Esophagus (tissue), 2 donors: ENCODE data around the gene SF3A1. TPM values are rescaled to one million over a fixed set of nuclear protein-coding genes. Genes with fewer than 3 reads are reported as not detected.

Experiments
- H3K27ac ChIP-seq, 2 donors: one replicate each; pipeline ENCODE4 v1.5.1; 2013; ENCODE audit warnings: low read depth in 2 of 2, mild to moderate bottlenecking in 2 of 2, inconsistent platforms in 1 of 2, low read length in 1 of 2, moderate library complexity in 1 of 2
- H3K27me3 ChIP-seq, 2 donors: one replicate each; pipeline ENCODE4 v1.6.1; 2013; ENCODE audit warnings: low read length in 2 of 2, control low read depth in 1 of 2, mild to moderate bottlenecking in 1 of 2; ENCODE audit not compliant: insufficient read depth in 2 of 2, control insufficient read depth in 1 of 2
- H3K36me3 ChIP-seq, 2 donors: one replicate each; pipeline ENCODE4 v1.6.1; 2013; ENCODE audit warnings: low read length in 1 of 2; ENCODE audit not compliant: control insufficient read depth in 2 of 2, insufficient read depth in 2 of 2
- H3K4me1 ChIP-seq, 2 donors: one replicate each; pipeline ENCODE4 v1.6.1; 2013; ENCODE audit warnings: low read length in 1 of 2; ENCODE audit not compliant: control insufficient read depth in 2 of 2, insufficient read depth in 2 of 2
- H3K4me3 ChIP-seq, 2 donors: one replicate each; pipeline ENCODE4 v1.5.1; 2013; ENCODE audit warnings: low read length in 2 of 2, mild to moderate bottlenecking in 2 of 2, low read depth in 1 of 2, moderate library complexity in 1 of 2
- H3K9me3 ChIP-seq, 2 donors: one replicate each; pipeline ENCODE4 v1.6.1; 2013; ENCODE audit warnings: mild to moderate bottlenecking in 2 of 2, low read depth in 1 of 2, low read length in 1 of 2, moderate library complexity in 1 of 2; ENCODE audit not compliant: control insufficient read depth in 2 of 2, insufficient read depth in 1 of 2
- WGBS, 2 donors: extraction: QIAGEN DNeasy Blood & Tissue Kit; methylation state at CpG; one replicate each; pipeline ENCODE4 v1.1.7; 2013; 5-methylcytosine and 5-hydroxymethylcytosine counted together
- polyA plus RNA-seq, 2 donors: library from polyadenylated mRNA; stranded (reverse); fragments of 200-250 nt; gene quantifications; one replicate each; pipeline ENCODE4 v1.2.3, GENCODE V29; 2013
- donor health status: healthy with polysubstance abuse.
- donor health status: Bipolar disorder and iron deficiency.

SF3A1 gene
- polyA plus RNA-seq, 2 donors: 14.3 to 23.1 TPM

DNA sequence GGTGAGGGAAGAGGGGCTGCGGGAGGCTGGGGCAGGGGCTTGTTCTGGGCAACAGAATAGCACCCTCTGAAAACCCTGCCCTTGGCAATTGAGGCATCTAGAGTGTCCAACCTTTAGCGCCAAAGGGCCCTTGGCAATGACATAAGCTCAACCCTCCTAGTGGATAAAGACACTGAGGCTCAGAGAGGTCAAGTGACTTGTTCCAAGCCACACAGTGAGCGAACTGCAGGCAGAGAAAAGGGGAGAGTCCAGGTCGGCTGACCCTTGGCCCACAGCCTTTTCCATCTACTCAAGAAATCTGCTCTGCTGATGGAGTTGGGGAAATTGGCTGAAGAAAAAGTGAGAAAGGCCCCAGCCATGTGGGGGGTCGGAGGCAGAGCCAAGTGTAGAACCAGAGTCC lies 43.0 kb upstream of the SF3A1 start:
- Histone ChIP-seq H3K27ac (no peak overlapping the region), H3K9me3 (no peaks in the 10 kb centered on the region), H3K27me3 (no peaks in the 10 kb centered on the region), H3K36me3 (peaks cover 3 to 4% of the 10 kb centered on the region in 2 donors), H3K4me3 (no peak overlapping the region), H3K4me1 (peaks cover 2 to 18% of the 10 kb centered on the region in 2 donors)
- 83 to 91% methylated on average over 5 of the region's 5 CpGs for WGBS, 2 donors

DNA sequence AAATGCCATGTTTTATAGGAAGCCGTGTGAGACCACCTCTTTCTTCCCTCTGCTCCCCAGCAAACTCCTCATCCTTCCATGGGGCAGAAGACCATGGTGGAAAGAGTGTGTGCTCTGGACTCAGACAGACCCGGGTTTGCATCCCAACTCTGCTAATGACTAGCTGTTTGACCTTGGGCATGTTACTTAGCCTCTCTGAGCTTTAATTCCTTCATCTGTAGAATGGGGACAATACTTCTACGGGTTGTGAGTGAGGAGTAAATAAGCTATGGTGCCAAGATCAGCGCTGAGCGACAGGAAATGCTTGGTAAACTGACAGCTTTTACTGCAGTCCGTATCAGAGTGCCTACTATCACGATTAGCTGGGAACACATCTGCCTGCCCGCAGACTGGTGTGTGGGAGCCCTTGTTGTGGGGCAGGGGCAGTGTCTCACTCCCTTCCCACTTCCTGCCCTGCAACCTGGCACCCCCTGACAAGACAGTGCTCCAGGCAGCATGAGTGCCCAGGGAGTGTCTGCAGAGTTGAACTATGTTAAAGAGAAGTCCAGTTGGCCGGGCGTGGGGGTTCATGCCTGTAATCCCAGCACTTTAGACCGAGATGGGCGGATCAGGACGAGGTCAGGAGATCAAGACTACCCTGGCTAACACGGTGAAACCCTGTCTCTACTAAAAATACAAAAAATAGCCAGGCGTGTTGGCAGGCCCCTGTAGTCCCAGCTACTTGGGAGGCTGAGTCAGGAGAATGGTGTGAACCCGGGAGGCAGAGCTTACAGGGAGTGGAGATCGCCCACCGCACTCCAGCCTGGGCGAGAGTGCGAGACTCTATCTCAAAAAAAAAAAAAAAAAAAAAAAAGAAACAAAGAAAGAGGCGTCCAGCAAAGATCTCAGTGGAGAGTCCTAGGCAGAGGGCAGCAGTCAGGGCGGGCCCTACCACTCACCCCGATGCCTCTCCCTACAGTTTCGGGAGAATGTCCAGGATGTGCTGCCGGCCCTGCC lies 42.3 kb upstream of the SF3A1 start:
- Histone ChIP-seq H3K27ac (peak overlapping the region in 1 of 2 donors; percentile 31), H3K27me3 (no peaks in the 10 kb centered on the region), H3K4me1 (peaks cover 2 to 18% of the 10 kb centered on the region in 2 donors), H3K4me3 (peak overlapping the region; percentile 66 to 71), H3K9me3 (no peaks in the 10 kb centered on the region), H3K36me3 (peaks cover 3 to 4% of the 10 kb centered on the region in 2 donors)
- WGBS, 2 donors: 56 to 60% methylated on average over 24 to 25 of the region's 25 CpGs

DNA sequence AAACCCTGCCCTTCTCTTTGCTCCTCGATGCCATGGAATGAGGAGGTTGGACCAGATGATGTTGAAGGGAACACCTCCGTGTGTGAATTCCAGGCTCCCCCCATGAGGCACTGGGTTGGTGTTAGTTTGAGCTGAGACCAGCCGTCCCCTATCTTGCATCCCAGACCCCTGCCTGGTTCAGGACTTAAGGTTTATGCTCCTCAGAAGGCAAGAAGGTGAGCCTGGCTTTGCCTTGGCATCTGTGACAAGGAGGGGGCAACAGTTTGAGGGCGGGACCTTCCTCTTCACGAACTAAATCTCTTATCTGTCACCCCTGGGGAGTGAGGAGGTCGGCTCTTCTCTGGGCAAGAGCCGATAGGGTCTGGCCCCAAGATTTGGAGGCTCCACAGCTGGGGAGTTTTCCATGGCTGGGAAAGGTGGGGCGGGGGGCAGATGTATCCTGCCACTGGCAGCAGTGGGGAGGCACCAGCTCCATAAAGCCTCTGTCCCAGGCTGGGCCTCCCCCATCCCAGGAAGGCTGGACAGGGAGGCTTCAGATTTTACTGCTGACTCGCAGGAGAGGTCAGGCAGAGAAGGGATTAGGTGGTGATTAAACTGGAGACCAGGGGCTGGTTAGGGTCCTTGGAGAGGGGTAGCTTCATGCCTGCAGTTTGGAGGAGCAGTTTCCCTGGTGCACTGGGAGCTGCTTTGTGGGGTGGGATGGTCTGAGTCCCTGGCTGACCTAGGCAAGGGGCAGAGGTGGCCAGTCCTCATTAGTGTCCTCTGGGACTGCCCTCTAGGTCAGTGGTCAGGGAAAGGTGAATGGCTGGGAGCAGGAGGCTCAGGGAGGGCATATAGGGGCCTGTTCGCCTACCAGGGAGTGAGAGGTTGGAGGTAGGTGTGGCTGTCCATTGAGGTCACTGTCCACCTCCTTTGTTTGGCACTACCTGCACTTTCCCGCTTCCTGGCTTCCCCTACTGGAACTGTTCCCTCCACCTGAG lies 41.3 kb upstream of the SF3A1 start:
- Histone ChIP-seq H3K27ac (peak overlapping the region in 1 of 2 donors; percentile 35), H3K27me3 (no peaks in the 10 kb centered on the region), H3K9me3 (no peaks in the 10 kb centered on the region), H3K36me3 (peaks cover 0 to 3% of the 10 kb centered on the region in 2 donors), H3K4me3 (peak overlapping the region; percentile 66 to 71), H3K4me1 (peaks cover 2 to 18% of the 10 kb centered on the region in 2 donors)
- 30 to 31% methylated on average over 11 of the region's 11 CpGs for WGBS, 2 donors

DNA sequence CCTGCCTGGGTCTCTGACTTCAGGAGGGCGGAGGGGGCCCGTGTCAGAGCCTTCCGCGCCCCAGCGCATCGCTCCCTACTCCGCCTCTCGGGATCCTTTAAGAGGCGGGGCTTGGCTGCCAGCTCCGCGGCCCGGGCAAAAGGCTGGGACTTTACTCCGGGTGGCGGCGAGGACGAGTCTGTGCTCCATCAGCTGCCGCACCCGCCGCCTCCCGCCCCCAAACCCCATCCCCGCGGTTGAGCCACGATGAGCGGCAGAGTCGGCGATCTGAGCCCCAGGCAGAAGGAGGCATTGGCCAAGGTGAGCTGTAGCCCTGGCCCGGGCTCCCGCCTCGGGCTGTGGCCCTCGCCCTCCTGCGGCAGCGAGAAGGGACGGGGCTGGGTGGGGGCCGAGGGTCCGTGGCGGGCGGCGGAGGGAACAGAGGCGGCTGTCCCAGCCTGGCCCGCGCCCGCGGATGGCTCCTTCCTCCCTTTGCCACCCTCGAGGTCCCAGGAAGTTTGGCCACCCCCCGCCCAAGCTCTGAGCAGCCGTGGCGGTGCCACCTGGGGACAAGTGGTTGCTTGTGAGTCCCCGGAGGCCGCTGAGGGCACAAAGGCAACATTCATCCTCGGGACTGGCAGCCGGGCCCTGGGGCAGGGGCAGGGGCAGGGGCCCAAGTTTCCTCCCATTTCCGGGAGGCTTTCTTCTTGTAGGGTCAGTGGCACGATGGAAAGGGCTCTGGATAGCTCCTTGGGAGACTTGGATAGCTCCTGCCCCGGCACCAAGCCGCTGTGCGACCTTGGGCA lies 40.4 kb upstream of the SF3A1 start, which contains the start of gene SEC14L2:
Gene SEC14L2, plus strand, starts transcription at position 148 of the 785 bp plus-strand sequence. Its CDS starts 99 bp downstream, at position 247.
- Histone ChIP-seq H3K4me1 (peaks cover 2 to 18% of the 10 kb centered on the region in 2 donors), H3K36me3 (peaks cover 0 to 3% of the 10 kb centered on the region in 2 donors), H3K4me3 (peak within 1 kb of the TSS; percentile 66 to 71), H3K27ac (peak within 1 kb of the TSS; percentile 5 to 35), H3K9me3 (no peaks in the 10 kb centered on the region), H3K27me3 (no peaks in the 10 kb centered on the region)
- WGBS, 2 donors: 1 to 2% methylated on average over 39 to 56 of the region's 56 CpGs

DNA sequence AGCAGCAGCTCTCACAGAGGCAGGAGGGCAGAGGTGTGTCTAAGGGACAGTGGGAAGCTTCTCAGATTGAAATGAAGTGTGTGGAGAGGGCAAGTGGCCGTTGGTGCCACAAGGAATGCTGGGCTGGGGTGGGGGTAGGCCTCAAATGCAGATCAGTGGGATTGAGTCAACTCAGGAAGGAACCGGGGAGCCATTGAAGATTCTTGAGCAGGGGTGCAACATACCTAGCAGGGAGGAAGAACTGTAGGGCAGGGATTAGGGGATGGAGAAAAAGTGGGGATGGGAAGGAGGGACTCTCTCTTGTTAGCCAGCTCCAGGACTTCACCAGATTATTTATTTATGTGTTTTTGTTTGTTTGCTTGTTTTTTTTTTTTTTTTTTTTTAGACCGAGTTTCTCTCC lies 37.2 kb upstream of the SF3A1 start:
- H3K27ac ChIP-seq: no peak overlapping the region
- H3K27me3 ChIP-seq: no peaks in the 10 kb centered on the region
- no peaks in the 10 kb centered on the region for H3K36me3 ChIP-seq
- 83 to 84% methylated on average over 2 to 3 of the region's 3 CpGs for WGBS, 2 donors
- no peak overlapping the region for H3K4me3 ChIP-seq
- H3K4me1 ChIP-seq: peaks cover 2 to 11% of the 10 kb centered on the region in 2 donors
- H3K9me3 ChIP-seq: no peaks in the 10 kb centered on the region

DNA sequence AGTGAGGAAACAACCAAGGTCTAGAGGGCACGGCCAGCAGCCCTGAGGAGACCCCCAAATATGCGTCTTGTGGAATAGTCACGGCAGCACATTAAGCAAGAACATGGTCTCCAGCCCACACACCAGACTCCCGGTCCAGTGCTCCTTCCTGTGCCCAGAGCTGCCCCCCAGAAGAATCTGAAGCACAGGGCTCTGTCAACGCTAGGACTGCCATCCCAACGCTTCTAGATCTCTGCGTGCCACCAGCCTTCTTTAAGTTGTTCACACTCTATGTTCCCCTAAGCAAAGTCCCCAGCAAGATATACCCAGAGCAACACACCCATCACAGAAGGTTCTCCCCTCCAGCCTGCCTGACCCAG lies 36.6 kb upstream of the SF3A1 start:
- Histone ChIP-seq H3K4me1 (peaks cover 0 to 8% of the 10 kb centered on the region in 2 donors), H3K27ac (no peak overlapping the region), H3K4me3 (no peak overlapping the region), H3K36me3 (no peaks in the 10 kb centered on the region), H3K27me3 (no peaks in the 10 kb centered on the region), H3K9me3 (no peaks in the 10 kb centered on the region)
- 85% methylated on average over 7 of the region's 7 CpGs for WGBS, 2 donors

DNA sequence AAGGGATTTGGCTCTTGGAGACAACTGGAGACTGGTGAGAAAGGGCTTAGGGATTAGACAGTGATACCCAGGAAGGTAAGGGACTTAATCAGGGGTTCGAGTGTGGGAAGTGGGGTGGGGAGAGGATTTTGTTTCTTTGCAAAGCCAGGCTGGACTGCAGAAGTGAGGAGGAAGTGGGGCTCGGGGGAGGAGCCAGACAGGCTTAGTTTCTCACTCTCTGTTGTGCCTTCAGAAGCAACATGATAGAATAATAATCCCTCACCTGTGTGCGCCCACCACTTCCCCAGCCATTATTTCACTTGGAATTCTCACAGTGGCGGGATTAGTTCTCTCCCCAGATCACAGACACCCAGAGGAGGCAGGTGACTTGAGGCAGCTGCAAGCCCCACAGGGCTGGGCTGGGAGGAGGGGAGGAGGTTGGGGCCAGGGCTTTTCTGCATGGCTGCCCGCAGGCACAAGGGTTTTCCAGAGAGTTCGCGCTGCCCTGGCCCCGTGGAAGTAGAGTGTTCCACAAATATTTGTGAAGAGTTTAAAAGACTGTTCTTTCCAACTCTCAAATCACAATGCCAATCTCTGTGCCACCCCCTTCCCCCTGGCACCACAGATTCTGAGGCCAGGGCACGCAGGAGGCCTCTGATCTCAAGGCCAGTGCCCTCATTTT lies 36.1 kb upstream of the SF3A1 start:
- Histone ChIP-seq H3K9me3 (no peaks in the 10 kb centered on the region), H3K4me3 (no peak overlapping the region), H3K36me3 (no peaks in the 10 kb centered on the region), H3K4me1 (peaks cover 0 to 3% of the 10 kb centered on the region in 2 donors), H3K27ac (no peak overlapping the region), H3K27me3 (no peaks in the 10 kb centered on the region)
- WGBS, 2 donors: 51 to 63% methylated on average over 9 of the region's 9 CpGs

DNA sequence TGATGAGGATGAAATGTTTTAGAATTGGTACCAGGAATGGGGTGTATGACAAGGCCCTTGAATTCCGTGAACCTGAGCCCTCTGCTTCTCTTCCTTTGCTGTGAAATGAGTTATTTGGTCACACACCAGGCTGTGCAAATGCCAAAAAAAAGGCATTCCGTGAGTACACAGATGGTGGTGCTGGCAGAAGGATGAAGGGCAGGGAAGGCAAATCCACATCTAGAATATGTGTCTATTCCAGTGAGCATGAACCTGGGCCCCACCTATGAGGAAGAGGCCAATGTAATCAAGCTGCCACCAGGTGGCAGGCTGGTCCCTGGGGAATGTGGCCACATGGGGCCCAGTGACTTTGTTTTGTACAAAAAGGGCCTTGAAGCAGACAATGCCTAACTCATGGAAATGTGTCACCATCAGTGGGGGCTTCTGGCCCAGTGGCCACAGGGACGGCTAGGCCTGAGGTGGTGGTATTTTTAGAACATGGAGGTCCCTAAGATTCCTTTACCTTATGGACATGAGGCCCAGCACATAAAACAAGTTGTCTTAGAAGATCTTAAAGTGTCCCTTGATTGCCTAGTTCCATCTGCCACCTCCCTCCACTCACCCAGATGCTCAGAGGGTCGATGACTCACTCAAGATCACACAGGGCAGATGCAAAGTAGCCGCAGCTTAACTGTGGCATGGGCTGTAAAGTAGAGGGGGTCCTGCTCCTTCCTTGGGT lies 34.4 kb upstream of the SF3A1 start:
- no peaks in the 10 kb centered on the region for H3K36me3 ChIP-seq
- H3K9me3 ChIP-seq: no peaks in the 10 kb centered on the region
- 55 to 60% methylated on average over 5 of the region's 5 CpGs for WGBS, 2 donors
- no peaks in the 10 kb centered on the region for H3K27me3 ChIP-seq
- peaks cover 0 to 9% of the 10 kb centered on the region in 2 donors for H3K4me1 ChIP-seq
- H3K27ac ChIP-seq: no peak overlapping the region
- H3K4me3 ChIP-seq: no peak overlapping the region
